ENCODE measurements around the gene ANO3. TPM values are rescaled to one million over a fixed set of nuclear protein-coding genes. Genes with fewer than 3 reads are reported as not detected.

ANO3 gene
- total RNA-seq, 1 donor from 2014 or later = 8.2 TPM

DNA sequence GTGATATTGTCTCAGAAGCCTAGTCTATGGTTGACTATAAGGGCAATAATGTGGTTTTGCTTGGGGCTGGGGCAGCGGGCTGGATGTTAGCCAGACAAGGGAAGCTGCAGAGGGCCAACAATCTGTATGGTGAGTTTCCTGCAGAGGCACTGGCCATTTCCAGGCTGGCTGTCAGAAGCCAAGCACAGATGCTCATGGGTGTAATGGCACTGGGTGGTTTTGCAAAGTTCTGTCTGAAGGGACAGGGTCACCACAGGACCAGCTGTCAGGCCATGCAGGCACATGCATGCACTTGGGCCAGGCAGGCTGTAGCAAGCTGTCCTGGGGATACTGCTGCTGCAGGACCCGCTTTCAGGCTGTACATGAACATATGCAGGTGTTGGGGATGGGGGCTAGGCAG lies 281.8 kb downstream of the ANO3 start:
- Histone ChIP-seq H3K9me3 (peaks cover 0 to 9% of the 10 kb centered on the region in 2 donors), H3K4me3 (no peak overlapping the region), H3K4me1 (no peaks in the 10 kb centered on the region), H3K27ac (no peak overlapping the region), H3K27me3 (no peaks in the 10 kb centered on the region), H3K36me3 (no peaks in the 10 kb centered on the region)
- intact Hi-C loops (cut with DNase I) = no loop called here
- TF ChIP-seq, protein P1, sequence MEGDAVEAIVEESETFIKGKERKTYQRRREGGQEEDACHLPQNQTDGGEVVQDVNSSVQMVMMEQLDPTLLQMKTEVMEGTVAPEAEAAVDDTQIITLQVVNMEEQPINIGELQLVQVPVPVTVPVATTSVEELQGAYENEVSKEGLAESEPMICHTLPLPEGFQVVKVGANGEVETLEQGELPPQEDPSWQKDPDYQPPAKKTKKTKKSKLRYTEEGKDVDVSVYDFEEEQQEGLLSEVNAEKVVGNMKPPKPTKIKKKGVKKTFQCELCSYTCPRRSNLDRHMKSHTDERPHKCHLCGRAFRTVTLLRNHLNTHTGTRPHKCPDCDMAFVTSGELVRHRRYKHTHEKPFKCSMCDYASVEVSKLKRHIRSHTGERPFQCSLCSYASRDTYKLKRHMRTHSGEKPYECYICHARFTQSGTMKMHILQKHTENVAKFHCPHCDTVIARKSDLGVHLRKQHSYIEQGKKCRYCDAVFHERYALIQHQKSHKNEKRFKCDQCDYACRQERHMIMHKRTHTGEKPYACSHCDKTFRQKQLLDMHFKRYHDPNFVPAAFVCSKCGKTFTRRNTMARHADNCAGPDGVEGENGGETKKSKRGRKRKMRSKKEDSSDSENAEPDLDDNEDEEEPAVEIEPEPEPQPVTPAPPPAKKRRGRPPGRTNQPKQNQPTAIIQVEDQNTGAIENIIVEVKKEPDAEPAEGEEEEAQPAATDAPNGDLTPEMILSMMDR (IDR thresholded peaks at IDR 0.05) = no peak
- DNase-seq (ENCODE audit: low spot score in 2 of 2) = no peak

DNA sequence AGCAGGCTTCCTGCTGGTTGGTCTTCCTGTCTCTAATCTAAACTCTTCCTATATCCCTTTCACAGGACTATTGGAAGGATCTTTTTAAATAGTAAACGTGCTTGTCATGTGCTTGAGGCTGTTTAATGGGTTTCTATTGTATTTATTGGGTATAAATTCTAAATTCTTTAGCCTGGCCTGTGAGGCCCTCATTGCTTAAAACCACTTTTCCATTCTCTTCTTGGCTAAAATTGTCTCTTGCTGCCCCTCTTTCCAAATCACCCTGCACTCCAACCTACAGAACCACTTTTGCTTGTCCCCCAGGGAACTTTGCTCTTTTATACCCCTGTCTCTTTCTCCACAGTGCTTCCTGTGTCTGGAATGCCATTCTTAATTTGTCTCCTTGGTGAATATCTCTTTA lies 286.5 kb downstream of the ANO3 start:
- Histone ChIP-seq H3K27me3 (no peaks in the 10 kb centered on the region), H3K36me3 (no peaks in the 10 kb centered on the region), H3K4me1 (no peaks in the 10 kb centered on the region), H3K9me3 (peaks cover 0 to 7% of the 10 kb centered on the region in 2 donors), H3K27ac (no peak overlapping the region), H3K4me3 (no peak overlapping the region)
- intact Hi-C loops (cut with DNase I) = no loop called here
- TF ChIP-seq, protein P1 (IDR thresholded peaks at IDR 0.05) = no peak
- DNase-seq (ENCODE audit: low spot score in 2 of 2) = no peak

DNA sequence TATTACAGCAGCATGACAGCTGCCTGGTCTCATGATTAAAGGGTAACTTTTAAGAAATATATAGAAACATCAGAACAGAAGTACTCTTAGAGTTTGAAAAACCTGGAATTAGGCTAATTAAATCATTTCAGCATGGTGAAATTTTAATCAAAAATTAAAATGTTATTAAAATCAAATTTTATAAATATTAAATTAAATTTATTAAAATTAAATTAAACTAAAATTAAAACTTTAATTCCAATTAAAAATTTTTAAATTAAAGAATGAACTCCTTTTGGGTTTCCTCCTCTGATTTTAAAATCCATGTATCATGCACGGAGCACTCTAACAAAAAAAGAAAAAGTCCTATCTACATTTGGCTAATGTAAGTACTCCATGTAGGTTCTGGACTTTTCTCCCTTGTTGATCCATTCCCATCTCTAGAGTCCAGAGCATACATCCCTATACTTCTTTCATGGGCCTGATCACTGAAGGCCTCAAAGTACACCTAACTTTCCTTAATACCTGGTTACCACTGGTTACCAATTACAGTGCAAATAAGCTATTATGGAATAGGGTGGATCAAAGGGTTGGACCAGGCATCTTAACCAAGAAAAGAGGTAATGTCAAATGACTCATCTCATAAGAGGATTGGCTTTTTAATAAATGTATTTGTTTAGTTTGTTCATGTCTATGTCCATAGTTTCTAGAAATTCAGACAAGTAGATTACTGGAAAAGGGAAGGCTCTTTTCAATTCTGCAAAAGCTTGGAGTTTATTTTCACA lies 288.5 kb downstream of the ANO3 start:
- TF ChIP-seq, protein P1 (IDR thresholded peaks at IDR 0.05) = no peak
- no peaks in the 10 kb centered on the region for H3K4me1 ChIP-seq
- no peak overlapping the region for H3K4me3 ChIP-seq
- no peaks in the 10 kb centered on the region for H3K36me3 ChIP-seq
- intact Hi-C loops (cut with DNase I) = no loop called here
- H3K9me3 ChIP-seq = no peaks in the 10 kb centered on the region
- H3K27ac ChIP-seq = no peak overlapping the region
- no peaks in the 10 kb centered on the region for H3K27me3 ChIP-seq
- DNase-seq (ENCODE audit: low spot score in 2 of 2) = no peak

DNA sequence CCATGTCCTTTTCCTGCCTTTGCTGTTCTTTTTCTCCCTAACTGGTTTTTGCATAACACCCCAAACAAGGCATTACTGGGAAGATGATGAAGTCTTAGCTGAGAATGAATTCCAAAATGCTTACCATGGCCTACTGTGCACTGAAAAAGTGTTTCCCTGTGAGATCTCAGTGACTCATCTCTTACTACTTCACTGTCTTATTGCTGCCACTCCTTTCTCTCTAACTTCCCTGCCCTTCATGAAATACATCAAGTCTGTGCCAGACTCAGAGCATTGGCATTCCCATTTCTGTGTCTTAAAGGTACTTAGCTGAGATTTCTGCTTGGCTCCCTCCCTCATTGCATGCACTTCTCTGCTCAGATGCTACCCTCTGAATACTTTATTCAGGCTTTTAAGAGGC lies 289.2 kb downstream of the ANO3 start:
- H3K36me3 ChIP-seq = no peaks in the 10 kb centered on the region
- TF ChIP-seq, protein P1 (IDR thresholded peaks at IDR 0.05) = no peak
- H3K4me3 ChIP-seq = no peak overlapping the region
- H3K4me1 ChIP-seq = no peaks in the 10 kb centered on the region
- H3K27ac ChIP-seq = no peak overlapping the region
- DNase-seq (ENCODE audit: low spot score in 2 of 2) = no peak
- intact Hi-C loops (cut with DNase I) = no loop called here
- no peaks in the 10 kb centered on the region for H3K9me3 ChIP-seq
- no peaks in the 10 kb centered on the region for H3K27me3 ChIP-seq

GRCh38 chr11:26622181-26622580 lies 290.3 kb downstream of the ANO3 start:
- Histone ChIP-seq H3K36me3 (no peaks in the 10 kb centered on the region), H3K9me3 (no peaks in the 10 kb centered on the region), H3K4me3 (no peak overlapping the region), H3K27ac (no peak overlapping the region), H3K4me1 (no peaks in the 10 kb centered on the region), H3K27me3 (no peaks in the 10 kb centered on the region)
- no peak for DNase-seq (ENCODE audit: low spot score in 2 of 2)
- TF ChIP-seq, protein P1 (IDR thresholded peaks at IDR 0.05) = no peak
- intact Hi-C loops (cut with DNase I) = no loop called here
